NK-92 (cell line): ENCODE measurements around the gene SYCE3.

Experiments used
- DNase-seq: peaks from one replicate; lab custom pipeline; 2025; ENCODE audit not compliant: unreplicated experiment; lab: John Stamatoyannopoulos, UW

SYCE3 gene

GRCh38 chr22:50600967-50601668 lies 38.4 kb upstream of the SYCE3 start:
- DNase-seq: no peak

- no peak for DNase-seq
Observed at GRCh38 chr22:50600538-50600937, 37.8 kb upstream of the SYCE3 start, which contains the start of gene MAPK8IP2. Gene MAPK8IP2 (plus strand): TSS chr22:50600793. CDS start chr22:50600819, 26 bp downstream.

- no peak for DNase-seq
Observed at GRCh38 chr22:50599816-50600455, 37.2 kb upstream of the SYCE3 start.

- DNase-seq: no peak
Observed at GRCh38 chr22:50597097-50597496, 34.4 kb upstream of the SYCE3 start.

- no peak for DNase-seq
Observed at GRCh38 chr22:50595189-50595588, 32.5 kb upstream of the SYCE3 start.

- no peak for DNase-seq
Observed at GRCh38 chr22:50587407-50587806, 24.7 kb upstream of the SYCE3 start.

GRCh38 chr22:50586416-50586815 lies 23.7 kb upstream of the SYCE3 start:
- DNase-seq: no peak

- no peak for DNase-seq
Observed at GRCh38 chr22:50585781-50586180, 23.1 kb upstream of the SYCE3 start.

GRCh38 chr22:50585238-50585637 lies 22.5 kb upstream of the SYCE3 start:
- no peak for DNase-seq

- DNase-seq: no peak
Observed at GRCh38 chr22:50584106-50585096, 21.7 kb upstream of the SYCE3 start.

GRCh38 chr22:50583294-50583861 lies 20.7 kb upstream of the SYCE3 start:
- DNase-seq: no peak

GRCh38 chr22:50582493-50583293 lies 20.0 kb upstream of the SYCE3 start, which contains the start of gene CHKB:
Gene CHKB (minus strand): TSS chr22:50582849. CDS start chr22:50582781, 68 bp downstream.
- peak; percentile 71 for DNase-seq

GRCh38 chr22:50581950-50582492 lies 19.3 kb upstream of the SYCE3 start:
- no peak for DNase-seq

GRCh38 chr22:50581031-50581949 lies 18.6 kb upstream of the SYCE3 start:
- DNase-seq: no peak

GRCh38 chr22:50579752-50580151 lies 17.0 kb upstream of the SYCE3 start:
- DNase-seq: no peak

GRCh38 chr22:50578776-50579310 lies 16.1 kb upstream of the SYCE3 start:
- no peak for DNase-seq

GRCh38 chr22:50577987-50578775 lies 15.5 kb upstream of the SYCE3 start, which contains the start of gene CPT1B:
Gene CPT1B (minus strand): TSS chr22:50578427. CDS start chr22:50577915, 512 bp downstream.
- no peak for DNase-seq

GRCh38 chr22:50577697-50577986 lies 14.9 kb upstream of the SYCE3 start:
- DNase-seq: no peak
